BLaER1 treated with 17β-estradiol and CSF1 and Interleukin-3, amounts not matched to agents 10 nM and 100 nM (cell line): ENCODE data around the gene CAMKK2.
A peak's percentile ranks its signal among the peaks of the same experiment; 100 is the strongest.

Source experiments
- H3K27ac ChIP-seq, 11 experiments: shearing (Covaris generic); formaldehyde crosslinking; 2 replicates each; pipeline ENCODE4 v1.8.1; 2022
- H3K27me3 ChIP-seq, 11 experiments: shearing (Covaris generic); formaldehyde crosslinking; 2 replicates each; pipeline ENCODE4 v1.8.1; 2022
- H3K36me3 ChIP-seq, 11 experiments: shearing (Covaris generic); formaldehyde crosslinking; 2 replicates each; pipeline ENCODE4 v1.8.1; 2022
- H3K4me1 ChIP-seq, 10 experiments: shearing (Covaris generic); formaldehyde crosslinking; 2 replicates each; pipeline ENCODE4 v1.8.1; 2022
- H3K4me2 ChIP-seq, 11 experiments: shearing (Covaris generic); formaldehyde crosslinking; 2 replicates each; pipeline ENCODE4 v1.8.1; 2022
- H3K4me3 ChIP-seq, 10 experiments: shearing (Covaris generic); formaldehyde crosslinking; 2 replicates each; pipeline ENCODE4 v1.8.1; 2022
- H3K9ac ChIP-seq, 11 experiments: shearing (Covaris generic); formaldehyde crosslinking; 2 replicates each; pipeline ENCODE4 v1.8.1; 2022
- H3K9me3 ChIP-seq, 11 experiments: shearing (Covaris generic); formaldehyde crosslinking; replicated peaks in 1 of 11; 2 replicates each; pipeline ENCODE4 v1.8.1; 2022
- H4K20me1 ChIP-seq, 11 experiments: shearing (Covaris generic); formaldehyde crosslinking; 2 replicates each; pipeline ENCODE4 v1.8.1; 2022
- Cebpa-rat ChIP-seq, 11 experiments: shearing (Covaris generic); IDR thresholded peaks; 2 replicates each; pipeline ENCODE4 v1.8.1; 2022

CAMKK2 gene

DNA sequence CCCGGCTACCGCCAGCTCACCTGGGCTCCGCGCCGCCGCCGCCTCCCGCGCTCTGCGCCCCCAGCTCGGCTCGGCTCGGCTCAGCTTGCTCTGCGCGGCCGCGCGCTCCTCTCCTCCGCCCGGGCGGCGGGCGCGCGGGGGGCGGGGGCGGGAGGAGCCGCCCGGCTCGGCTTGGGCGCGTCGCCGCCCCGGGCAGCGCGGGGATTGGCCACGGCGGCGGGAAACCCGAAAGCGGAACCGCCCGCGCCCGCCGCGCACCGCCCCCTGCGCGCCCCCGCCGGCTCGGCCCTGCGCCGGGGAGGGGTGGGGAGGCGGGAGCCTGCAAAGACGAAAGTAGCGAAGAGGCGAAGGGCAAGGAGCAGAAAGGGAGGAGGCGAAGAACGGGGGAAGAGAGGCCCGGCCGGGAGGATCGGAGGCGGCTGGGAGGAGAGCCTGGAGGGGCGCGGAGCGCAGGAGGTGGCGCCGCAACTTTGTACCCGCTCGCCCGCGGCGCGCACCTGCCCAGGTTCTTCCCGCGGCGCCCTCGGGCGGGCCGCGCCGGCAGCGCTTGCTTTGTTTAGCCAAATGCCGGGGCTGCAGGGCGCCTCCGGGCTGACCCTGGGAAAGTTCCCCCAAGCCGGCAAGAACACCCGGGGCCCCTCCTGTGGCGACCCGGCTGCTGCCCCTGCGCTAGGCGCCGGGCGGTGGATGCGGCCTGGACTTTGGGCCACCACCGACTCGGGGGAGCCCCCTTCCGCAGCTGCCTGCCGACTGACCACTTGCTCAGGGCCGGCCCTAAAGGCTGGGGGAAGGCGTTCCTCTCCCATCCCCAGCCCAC is at the start of gene CAMKK2:
CAMKK2 (minus strand) TSS at position 92 of the 817 bp plus-strand sequence. CDS start 22,183 bp downstream, outside the sequence.
- H3K9ac ChIP-seq = peak within 1 kb of the TSS; percentile 92 to 99 (median 97)
- no peaks in the 10 kb centered on the region for H3K9me3 ChIP-seq
- H3K4me2 ChIP-seq = peak within 1 kb of the TSS; percentile 96 to 99 (median 98)
- peak within 1 kb of the TSS; percentile 87 to 100 (median 99) for H3K4me3 ChIP-seq
- H3K27me3 ChIP-seq = no peaks in the 10 kb centered on the region
- peaks cover 57 to 75% (median 64%) of the 10 kb centered on the region in 10 experiments for H3K4me1 ChIP-seq
- TF ChIP-seq Cebpa-rat (IDR thresholded peaks at IDR 0.05) = no peak
- H4K20me1 ChIP-seq = peaks cover 5 to 43% (median 34%) of the 10 kb centered on the region in 11 experiments; a peak in 16 of 22 replicates
- H3K27ac ChIP-seq = peak within 1 kb of the TSS; percentile 79 to 97 (median 95)
- H3K36me3 ChIP-seq = peaks cover 0 to 27% (median 8%) of the 10 kb centered on the region in 11 experiments; a peak in 12 of 22 replicates

DNA sequence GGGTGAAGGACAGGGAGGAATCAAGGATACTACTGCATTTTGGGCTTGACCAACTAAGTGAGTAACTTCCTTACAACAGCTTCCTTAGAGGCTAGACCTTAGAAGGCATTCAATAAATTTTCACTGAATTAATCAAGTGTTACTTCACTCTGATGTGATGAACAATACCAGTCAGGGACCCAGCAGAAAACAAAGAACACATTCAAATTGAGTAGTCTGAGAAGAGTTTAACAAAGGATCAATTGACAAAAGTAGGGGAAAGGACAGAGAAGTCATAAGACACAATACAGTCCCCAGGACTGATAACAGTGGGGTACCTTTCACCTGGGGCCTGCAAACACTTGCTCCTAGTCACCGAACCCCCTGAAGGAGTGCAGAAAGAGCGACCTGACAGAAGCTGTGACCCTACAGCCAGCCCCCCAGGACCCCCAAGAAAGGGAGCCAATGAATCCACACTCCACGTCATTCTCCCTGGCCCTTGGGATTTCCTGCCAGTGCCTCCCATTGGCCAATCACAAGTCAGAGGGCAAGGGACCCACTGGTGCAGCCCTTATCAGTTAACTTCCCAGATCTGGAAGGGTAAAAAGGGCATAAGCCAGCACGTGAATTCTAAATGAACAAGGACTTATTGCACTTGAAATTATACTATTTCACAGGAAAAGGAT is 48.8 kb upstream of the CAMKK2 start:
- Histone ChIP-seq H4K20me1 (peaks cover 4 to 83% (median 59%) of the 10 kb centered on the region in 11 experiments; a peak in 19 of 22 replicates), H3K9ac (peak overlapping the region in 2 of 11 experiments; percentile 18 to 19; a peak in 2 of 22 replicates), H3K4me1 (peaks cover 6 to 20% (median 9%) of the 10 kb centered on the region in 10 experiments; a peak in 15 of 20 replicates), H3K27me3 (no peaks in the 10 kb centered on the region), H3K27ac (no peak overlapping the region), H3K4me3 (no peak overlapping the region), H3K9me3 (no peaks in the 10 kb centered on the region), H3K4me2 (no peak overlapping the region), H3K36me3 (peaks cover 72 to 100% (median 89%) of the 10 kb centered on the region in 11 experiments)
- TF ChIP-seq Cebpa-rat (IDR thresholded peaks at IDR 0.05) = no peak

DNA sequence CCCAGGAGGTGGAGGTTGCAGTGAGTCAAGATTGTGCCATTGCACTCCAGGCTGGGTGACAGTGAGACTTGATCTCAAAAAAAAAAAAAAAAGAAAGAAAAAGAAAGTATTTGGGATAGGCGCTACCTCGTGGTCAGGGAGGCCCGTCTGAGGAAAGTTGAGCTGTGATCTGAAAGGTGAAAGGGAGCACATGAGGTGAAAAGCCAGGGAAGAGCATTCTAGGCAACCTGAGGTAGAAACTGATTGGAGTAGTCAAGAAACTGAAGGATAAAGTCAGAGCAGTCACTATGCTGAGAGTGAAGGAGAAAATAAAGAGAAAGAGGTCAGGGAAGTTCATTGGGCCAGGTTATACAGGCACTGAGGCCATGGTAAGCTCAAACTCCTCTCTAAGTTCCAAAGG is 48.0 kb upstream of the CAMKK2 start:
- H4K20me1 ChIP-seq = peaks cover 4 to 76% (median 58%) of the 10 kb centered on the region in 11 experiments; a peak in 19 of 22 replicates
- H3K4me2 ChIP-seq = no peak overlapping the region
- peaks cover 0 to 13% (median under 1%) of the 10 kb centered on the region in 10 experiments; a peak in 6 of 20 replicates for H3K4me1 ChIP-seq
- H3K9me3 ChIP-seq = no peaks in the 10 kb centered on the region
- TF ChIP-seq Cebpa-rat (IDR thresholded peaks at IDR 0.05) = no peak
- H3K4me3 ChIP-seq = no peak overlapping the region
- no peaks in the 10 kb centered on the region for H3K27me3 ChIP-seq
- peaks cover 78 to 100% (median 96%) of the 10 kb centered on the region in 11 experiments for H3K36me3 ChIP-seq
- peak overlapping the region in 1 of 11 experiments; percentile 19; a peak in 1 of 22 replicates for H3K9ac ChIP-seq
- no peak overlapping the region for H3K27ac ChIP-seq

DNA sequence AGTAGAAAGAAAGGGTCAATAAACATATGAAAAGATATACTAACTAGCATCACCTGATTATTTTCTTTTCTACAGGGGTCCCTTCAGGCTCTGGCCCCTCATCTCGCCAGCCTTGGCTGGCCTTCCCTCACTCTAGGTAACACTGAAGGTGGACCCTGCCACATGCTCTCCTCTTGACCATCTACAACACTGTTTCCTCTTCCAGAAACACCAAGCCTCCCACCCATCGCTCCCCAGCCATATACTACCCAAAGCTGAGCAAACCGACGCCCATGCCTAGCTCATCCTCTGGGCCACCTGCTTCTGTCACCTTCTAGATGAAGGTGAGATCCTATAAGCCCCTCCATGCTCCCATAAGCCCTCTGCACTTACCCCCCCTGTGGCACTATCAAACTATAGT is 40.9 kb upstream of the CAMKK2 start:
- peaks cover 87 to 99% (median 95%) of the 10 kb centered on the region in 11 experiments for H3K36me3 ChIP-seq

DNA sequence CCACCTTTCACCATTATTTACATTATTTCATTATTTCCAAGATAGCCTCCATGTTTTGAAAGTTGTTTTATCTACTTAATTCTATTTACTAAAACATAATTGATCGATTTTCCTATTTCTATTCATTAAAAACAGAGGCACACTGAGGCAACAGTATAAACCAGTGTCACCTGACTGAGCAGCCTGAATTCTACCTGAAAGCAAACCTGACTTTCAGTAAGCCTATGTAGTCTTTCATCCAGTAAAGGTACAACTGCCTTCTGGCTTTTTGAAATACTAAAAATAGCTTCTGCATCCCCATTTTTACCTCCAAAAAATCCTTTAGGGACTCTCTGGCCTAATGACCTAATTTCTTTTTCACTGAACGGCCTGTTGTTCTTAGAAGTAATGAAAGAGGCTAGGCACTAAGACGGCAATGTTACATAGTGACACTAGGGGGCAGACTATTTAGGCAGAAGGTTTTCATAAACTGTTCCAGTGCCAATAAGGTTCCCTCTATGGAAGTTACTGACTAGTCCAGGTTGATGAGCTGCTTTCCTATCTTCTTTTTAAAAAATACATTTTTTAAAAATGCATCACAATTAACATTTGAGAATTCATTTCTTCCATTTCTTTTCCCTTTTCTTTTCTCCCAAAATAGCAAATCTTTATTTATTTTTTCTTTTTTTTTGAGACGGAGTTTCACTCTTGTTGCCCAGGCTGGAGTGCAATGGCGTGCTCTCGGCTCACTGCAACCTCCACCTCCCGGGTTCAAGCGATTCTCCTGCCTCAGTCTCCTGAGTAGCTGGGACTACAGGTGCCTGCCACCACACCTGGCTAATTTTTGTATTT is 38.2 kb upstream of the CAMKK2 start:
- peaks cover 89 to 99% (median 95%) of the 10 kb centered on the region in 11 experiments for H3K36me3 ChIP-seq
- H3K4me3 ChIP-seq = no peak overlapping the region
- H3K4me1 ChIP-seq = no peaks in the 10 kb centered on the region
- no peak overlapping the region for H3K9ac ChIP-seq
- H3K27ac ChIP-seq = no peak overlapping the region
- H3K27me3 ChIP-seq = no peaks in the 10 kb centered on the region
- H4K20me1 ChIP-seq = peaks cover 0 to 16% (median 4%) of the 10 kb centered on the region in 11 experiments; a peak in 4 of 22 replicates
- H3K9me3 ChIP-seq = no peaks in the 10 kb centered on the region
- TF ChIP-seq Cebpa-rat (IDR thresholded peaks at IDR 0.05) = no peak
- no peak overlapping the region for H3K4me2 ChIP-seq

More for the DNA sequence above, 40.9 kb upstream of the CAMKK2 start:
- Histone ChIP-seq H3K27ac (no peak overlapping the region), H3K4me1 (no peaks in the 10 kb centered on the region), H3K4me3 (no peak overlapping the region), H3K9me3 (no peaks in the 10 kb centered on the region), H4K20me1 (peaks cover 0 to 24% (median 4%) of the 10 kb centered on the region in 11 experiments; a peak in 6 of 22 replicates), H3K9ac (no peak overlapping the region), H3K4me2 (no peak overlapping the region), H3K27me3 (no peaks in the 10 kb centered on the region)
- no peak for TF ChIP-seq Cebpa-rat (IDR thresholded peaks at IDR 0.05)

DNA sequence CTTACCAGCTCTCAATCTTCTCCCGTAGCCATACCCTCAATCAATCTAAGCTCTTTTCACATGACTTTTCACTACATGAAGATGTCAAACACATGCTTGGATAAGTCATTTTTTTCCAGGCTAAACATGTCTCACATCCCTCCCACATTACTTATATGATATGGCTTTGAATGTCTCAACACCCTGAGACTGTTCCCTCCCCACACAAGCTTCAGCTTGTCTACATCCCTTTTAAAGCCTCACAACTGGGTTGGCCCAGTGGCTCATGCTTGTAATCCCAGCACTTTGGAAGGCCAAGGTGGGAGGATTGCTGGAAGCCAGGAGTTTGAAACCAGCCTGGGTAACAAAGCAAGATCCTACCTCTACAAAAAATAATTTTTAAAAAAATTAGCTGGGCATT is 37.2 kb upstream of the CAMKK2 start:
- Histone ChIP-seq H3K4me3 (no peak overlapping the region), H3K9ac (peak overlapping the region in 3 of 11 experiments; percentile 6 to 26 (median 17); a peak in 2 of 22 replicates), H3K36me3 (peaks cover 89 to 99% (median 96%) of the 10 kb centered on the region in 11 experiments), H3K4me1 (no peaks in the 10 kb centered on the region), H3K4me2 (no peak overlapping the region), H3K27me3 (no peaks in the 10 kb centered on the region), H4K20me1 (peaks cover 0 to 16% (median 4%) of the 10 kb centered on the region in 11 experiments; a peak in 4 of 22 replicates), H3K27ac (no peak overlapping the region), H3K9me3 (no peaks in the 10 kb centered on the region)
- no peak for TF ChIP-seq Cebpa-rat (IDR thresholded peaks at IDR 0.05)

DNA sequence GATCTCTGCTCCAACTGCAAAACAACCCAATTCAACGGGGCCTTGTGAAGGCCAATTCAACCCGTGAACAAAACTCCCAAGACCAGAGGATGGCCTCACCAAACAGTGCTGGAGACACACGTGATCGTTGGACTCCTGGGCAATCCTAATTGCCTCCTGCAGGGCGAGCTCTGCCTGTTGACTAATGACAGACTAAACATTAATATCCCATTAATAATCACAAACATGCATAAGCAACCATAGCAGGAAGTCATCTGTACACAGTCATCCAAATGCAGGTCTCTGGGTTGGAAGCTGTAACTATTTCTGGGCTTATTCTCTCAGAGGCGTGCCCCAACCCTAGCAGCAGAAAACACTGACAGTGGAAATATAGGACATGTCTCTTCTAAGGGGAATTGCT is 34.7 kb upstream of the CAMKK2 start:
- peaks cover 0 to 20% (median 7%) of the 10 kb centered on the region in 11 experiments; a peak in 6 of 22 replicates for H4K20me1 ChIP-seq
- no peak overlapping the region for H3K4me3 ChIP-seq
- H3K9me3 ChIP-seq = no peaks in the 10 kb centered on the region
- no peak overlapping the region for H3K4me2 ChIP-seq
- peaks cover 3 to 14% (median 10%) of the 10 kb centered on the region in 10 experiments; a peak in 18 of 20 replicates for H3K4me1 ChIP-seq
- no peaks in the 10 kb centered on the region for H3K27me3 ChIP-seq
- H3K27ac ChIP-seq = no peak overlapping the region
- TF ChIP-seq Cebpa-rat (IDR thresholded peaks at IDR 0.05) = no peak
- H3K36me3 ChIP-seq = peaks cover 95 to 99% (median 98%) of the 10 kb centered on the region in 11 experiments
- H3K9ac ChIP-seq = no peak overlapping the region

DNA sequence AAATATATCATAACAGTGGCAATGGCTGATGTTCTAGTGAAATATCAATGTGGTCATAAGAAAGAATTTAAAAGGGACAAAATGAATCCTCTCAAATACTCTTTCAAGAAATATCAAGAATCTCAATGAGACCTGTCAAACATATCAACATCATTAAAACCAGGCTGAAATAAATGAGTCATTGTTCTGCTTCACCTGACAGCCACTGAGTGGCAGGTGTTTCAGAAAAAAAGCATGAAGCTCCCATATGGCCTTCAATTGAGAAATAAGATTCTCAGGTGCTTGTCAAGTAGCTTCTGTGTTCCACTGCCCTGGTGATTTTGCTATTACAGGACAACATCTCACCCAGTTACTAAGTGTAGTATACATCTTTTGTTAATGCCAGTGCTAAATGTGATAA is 34.2 kb upstream of the CAMKK2 start:
- TF ChIP-seq Cebpa-rat (IDR thresholded peaks at IDR 0.05) = no peak
- Histone ChIP-seq H3K36me3 (peaks cover 96 to 99% (median 98%) of the 10 kb centered on the region in 11 experiments), H4K20me1 (peaks cover 0 to 20% (median 9%) of the 10 kb centered on the region in 11 experiments; a peak in 8 of 22 replicates), H3K4me1 (peaks cover 7 to 19% (median 15%) of the 10 kb centered on the region in 10 experiments; a peak in 19 of 20 replicates), H3K27ac (no peak overlapping the region), H3K4me2 (no peak overlapping the region), H3K9ac (no peak overlapping the region), H3K9me3 (no peaks in the 10 kb centered on the region), H3K27me3 (no peaks in the 10 kb centered on the region), H3K4me3 (no peak overlapping the region)
